ENCODE measurements around the gene TBXA2R.
A peak's percentile ranks its signal among the peaks of the same experiment; 100 is the strongest.

The TBXA2R gene

DNA sequence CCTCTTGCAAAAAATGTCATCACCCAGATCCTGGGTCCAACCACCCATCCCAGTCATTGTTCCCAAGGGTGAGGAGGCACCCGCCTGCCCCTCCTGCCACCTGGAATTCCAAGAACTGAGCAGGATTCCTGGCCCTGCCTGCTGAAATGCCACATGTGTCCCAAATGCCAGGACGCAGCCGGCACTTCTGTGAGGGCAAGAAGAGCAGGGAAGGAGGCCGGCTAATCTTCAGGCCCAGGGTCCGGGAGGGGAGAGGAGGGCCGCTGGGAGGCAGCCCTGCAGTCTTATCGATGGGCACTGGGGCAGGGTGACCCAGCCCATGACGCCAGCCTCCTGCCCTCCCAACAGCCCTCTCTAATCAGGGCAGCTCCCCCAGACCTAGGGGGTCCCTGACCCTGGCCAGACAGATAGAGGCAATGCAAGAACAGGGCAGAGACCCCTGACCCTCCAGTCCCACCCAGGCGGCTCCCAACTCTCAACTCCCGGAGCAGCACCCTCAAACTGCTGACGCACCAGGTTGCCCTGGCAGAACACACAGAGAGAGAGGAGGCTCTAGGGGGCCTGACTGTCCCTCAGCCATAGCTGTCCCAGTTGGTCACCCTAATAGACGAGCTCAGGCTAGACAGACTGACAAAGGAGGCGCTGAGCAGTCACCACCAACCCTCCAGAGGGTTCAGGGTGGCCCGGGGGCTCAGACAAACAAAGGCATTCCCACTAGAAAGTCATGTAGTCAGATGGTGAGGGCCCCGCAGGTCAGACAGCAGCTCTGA is 50.8 kb downstream of the TBXA2R start:
- no peak overlapping the region for H3K27ac ChIP-seq (ENCODE audit: low read depth, low read length)
- 0 out of 2 replicates have a peak, but pooled peaks cover under 1% of the 10 kb centered on the region for H3K36me3 ChIP-seq (ENCODE audit: control insufficient read depth, insufficient read depth, low read length)
- H3K27me3 ChIP-seq (ENCODE audit: control insufficient read depth, insufficient read depth, low read length) = no peaks in the 10 kb centered on the region; the same call in 1 of the 2 replicates
- H3K9ac ChIP-seq (ENCODE audit: low read length) = no peak overlapping the region
- no peaks in the 10 kb centered on the region for H3K9me3 ChIP-seq (ENCODE audit: control insufficient read depth, insufficient read depth, low read depth, low read length)
- peak overlapping the region; percentile 98 for H3K4me3 ChIP-seq (ENCODE audit: low read depth, low read length)
- H3K4me1 ChIP-seq (ENCODE audit: control insufficient read depth, insufficient read depth, low read length) = peaks cover 6% of the 10 kb centered on the region; the same call in 1 of the 2 replicates

DNA sequence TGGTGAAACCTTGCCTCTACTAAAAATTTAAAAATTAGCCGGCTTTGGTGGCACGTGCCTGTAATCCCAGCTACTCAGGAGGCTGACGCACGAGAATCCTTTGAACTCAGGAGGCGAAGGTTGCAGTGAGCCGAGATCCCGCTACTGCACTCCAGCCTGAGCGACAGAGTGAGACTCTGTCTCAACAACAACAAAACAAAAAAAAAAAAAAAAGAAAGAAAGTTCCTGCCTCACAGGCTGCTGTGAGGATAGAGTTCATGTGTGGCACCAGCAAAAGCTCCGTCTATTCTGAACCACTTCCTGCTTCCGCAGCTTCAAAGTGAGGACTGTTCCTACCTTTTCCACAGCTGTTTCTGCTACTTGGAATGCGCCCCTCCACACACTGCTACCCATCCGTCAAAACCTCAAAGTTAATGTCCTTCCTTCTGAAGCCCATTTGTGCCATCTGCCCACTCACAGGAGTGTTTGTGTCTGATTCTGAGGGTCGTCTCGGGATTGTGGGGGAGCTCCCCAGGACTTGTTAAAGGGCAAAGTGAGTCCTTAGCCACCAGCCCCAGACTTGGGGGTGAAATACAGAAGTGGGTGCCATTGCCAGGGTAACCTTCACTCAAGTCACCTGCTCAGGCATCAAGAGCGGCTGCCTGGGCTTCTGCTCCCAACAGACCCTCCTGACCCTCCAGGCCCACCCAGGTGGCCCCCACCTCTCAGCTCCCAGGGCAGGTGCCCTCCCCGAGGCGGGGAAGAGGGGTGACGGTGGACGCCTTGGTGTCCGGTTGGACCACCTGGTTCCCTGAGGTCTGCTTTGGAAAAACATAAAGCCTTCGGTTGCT is 52.2 kb downstream of the TBXA2R start:
- Histone ChIP-seq H3K9ac (ENCODE audit: low read length) (no peak overlapping the region), H3K4me3 (ENCODE audit: low read depth, low read length) (no peak overlapping the region), H3K36me3 (ENCODE audit: control insufficient read depth, insufficient read depth, low read length) (peaks cover 3% of the 10 kb centered on the region; the same call in 1 of the 2 replicates)

DNA sequence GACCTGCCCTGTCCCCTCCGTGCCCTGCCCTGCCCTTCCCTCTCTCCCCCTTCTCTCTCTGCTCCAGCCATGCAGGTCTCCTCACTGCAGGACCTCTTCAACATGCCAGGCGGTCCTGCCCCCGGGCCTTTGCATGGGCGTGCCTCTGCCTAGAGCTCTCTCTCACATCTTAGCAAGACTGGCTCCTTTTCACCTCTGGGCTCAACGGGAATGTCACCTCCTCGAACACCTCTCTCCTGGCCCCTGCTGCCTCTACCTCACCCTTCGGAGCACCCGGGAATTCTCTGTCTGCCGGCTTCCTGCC is 54.9 kb downstream of the TBXA2R start:
- Histone ChIP-seq H3K36me3 (ENCODE audit: control insufficient read depth, insufficient read depth, low read length) (peaks cover 13% of the 10 kb centered on the region), H3K9me3 (ENCODE audit: control insufficient read depth, insufficient read depth, low read depth, low read length) (no peaks in the 10 kb centered on the region), H3K27me3 (ENCODE audit: control insufficient read depth, insufficient read depth, low read length) (no peaks in the 10 kb centered on the region; the same call in 1 of the 2 replicates), H3K27ac (ENCODE audit: low read depth, low read length) (no peak overlapping the region), H3K9ac (ENCODE audit: low read length) (no peak overlapping the region), H3K4me1 (ENCODE audit: control insufficient read depth, insufficient read depth, low read length) (peaks cover 6% of the 10 kb centered on the region; the same call in 1 of the 2 replicates), H3K4me3 (ENCODE audit: low read depth, low read length) (no peak overlapping the region)

More for the DNA sequence above, 52.2 kb downstream of the TBXA2R start:
- Histone ChIP-seq H3K4me1 (ENCODE audit: control insufficient read depth, insufficient read depth, low read length) (peaks cover 6% of the 10 kb centered on the region; the same call in 1 of the 2 replicates), H3K9me3 (ENCODE audit: control insufficient read depth, insufficient read depth, low read depth, low read length) (no peaks in the 10 kb centered on the region), H3K27me3 (ENCODE audit: control insufficient read depth, insufficient read depth, low read length) (no peaks in the 10 kb centered on the region; the same call in 1 of the 2 replicates), H3K27ac (ENCODE audit: low read depth, low read length) (no peak overlapping the region)

DNA sequence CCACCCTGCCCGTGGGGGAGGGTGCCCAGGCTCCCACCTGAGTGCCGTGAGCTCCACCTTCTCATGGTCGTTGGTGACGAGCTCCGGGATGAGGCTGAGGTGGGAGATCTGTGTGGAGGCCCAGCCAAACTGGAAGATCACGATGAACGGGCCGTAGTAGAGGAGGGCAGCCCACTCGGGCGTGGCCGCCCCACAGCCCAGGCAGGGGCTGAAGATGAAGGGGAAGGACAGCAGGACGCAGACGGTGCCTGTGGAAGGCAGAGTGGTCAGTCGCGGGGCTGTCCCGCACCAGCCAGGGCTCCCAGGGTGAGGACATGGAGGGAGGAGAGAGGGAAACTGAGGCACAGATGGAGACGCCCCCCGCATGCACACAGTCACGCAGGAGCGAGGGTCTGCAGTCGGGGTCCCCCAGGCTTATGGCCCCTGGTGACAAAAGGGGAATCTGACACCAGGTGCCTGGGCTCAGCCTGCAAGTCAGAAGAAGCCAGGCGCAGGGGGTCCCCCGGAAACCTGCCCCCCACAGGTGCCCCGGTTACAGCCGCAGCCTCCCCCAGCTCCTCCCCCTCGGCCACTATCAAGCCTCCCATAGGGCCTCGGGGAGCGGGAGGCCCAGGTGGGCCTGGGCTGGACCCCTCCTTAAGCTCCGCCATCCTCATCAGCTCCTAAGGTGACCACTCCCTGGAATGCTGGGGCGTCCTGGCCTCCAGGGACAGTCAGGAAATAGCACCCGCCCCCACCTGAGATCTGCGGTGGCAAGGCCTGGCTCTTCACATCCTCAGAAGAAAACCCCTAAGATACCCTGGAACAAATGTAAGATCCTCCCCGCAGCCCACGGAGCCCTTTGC is 55.5 kb downstream of the TBXA2R start:
- H3K27me3 ChIP-seq (ENCODE audit: control insufficient read depth, insufficient read depth, low read length) = no peaks in the 10 kb centered on the region
- peaks cover 17% of the 10 kb centered on the region for H3K36me3 ChIP-seq (ENCODE audit: control insufficient read depth, insufficient read depth, low read length)
- H3K4me3 ChIP-seq (ENCODE audit: low read depth, low read length) = no peak overlapping the region
- no peak overlapping the region for H3K27ac ChIP-seq (ENCODE audit: low read depth, low read length)
- no peaks in the 10 kb centered on the region for H3K9me3 ChIP-seq (ENCODE audit: control insufficient read depth, insufficient read depth, low read depth, low read length)
- H3K4me1 ChIP-seq (ENCODE audit: control insufficient read depth, insufficient read depth, low read length) = peaks cover 6% of the 10 kb centered on the region; the same call in 1 of the 2 replicates
- no peak overlapping the region for H3K9ac ChIP-seq (ENCODE audit: low read length)

DNA sequence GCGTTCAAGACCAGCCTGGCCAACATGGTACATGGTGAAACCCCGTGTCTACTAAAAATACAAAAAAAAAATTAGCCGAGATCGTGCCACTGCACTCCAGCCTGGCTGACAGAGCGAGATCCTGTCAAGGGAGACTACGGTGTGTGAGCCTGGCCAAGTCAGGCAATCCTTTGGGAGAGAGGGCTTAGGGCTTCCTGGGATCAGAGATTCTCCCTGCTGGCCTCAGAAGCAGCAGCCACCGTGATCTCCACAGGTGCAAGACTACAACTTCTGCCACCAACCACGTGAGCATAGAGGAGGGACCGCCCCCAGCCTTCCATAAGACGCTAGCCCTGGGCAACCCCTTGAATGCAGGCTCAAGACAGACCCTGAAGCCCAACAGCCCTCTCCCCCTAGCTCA is 56.9 kb downstream of the TBXA2R start:
- no peak overlapping the region for H3K27ac ChIP-seq (ENCODE audit: low read depth, low read length)
- no peaks in the 10 kb centered on the region for H3K27me3 ChIP-seq (ENCODE audit: control insufficient read depth, insufficient read depth, low read length)
- H3K4me1 ChIP-seq (ENCODE audit: control insufficient read depth, insufficient read depth, low read length) = peaks cover 2% of the 10 kb centered on the region; the same call in 1 of the 2 replicates
- no peak overlapping the region for H3K4me3 ChIP-seq (ENCODE audit: low read depth, low read length)
- no peaks in the 10 kb centered on the region for H3K9me3 ChIP-seq (ENCODE audit: control insufficient read depth, insufficient read depth, low read depth, low read length)
- no peak overlapping the region for H3K9ac ChIP-seq (ENCODE audit: low read length)
- peaks cover 27% of the 10 kb centered on the region for H3K36me3 ChIP-seq (ENCODE audit: control insufficient read depth, insufficient read depth, low read length)

DNA sequence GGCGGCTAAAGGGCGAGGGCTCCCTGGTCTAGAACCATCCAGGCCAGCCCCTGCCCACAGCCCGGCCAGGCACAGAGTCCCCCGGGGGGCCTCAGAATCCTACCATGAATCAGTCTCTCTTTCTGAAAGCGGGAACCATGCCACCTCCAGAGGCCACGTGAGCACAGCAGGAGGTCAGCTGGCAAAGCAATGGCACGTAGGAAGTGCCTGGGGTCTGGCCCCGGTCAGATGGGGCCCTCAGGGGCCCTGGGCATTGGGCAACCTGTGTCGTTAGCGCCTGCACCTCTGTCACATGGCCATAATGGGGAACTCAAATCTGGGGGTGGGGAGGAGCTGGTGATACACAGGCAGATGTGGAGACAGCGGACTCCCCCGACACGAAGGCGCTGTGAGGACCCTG is 58.1 kb downstream of the TBXA2R start:
- H3K4me3 ChIP-seq (ENCODE audit: low read depth, low read length) = no peak overlapping the region
- no peaks in the 10 kb centered on the region for H3K9me3 ChIP-seq (ENCODE audit: control insufficient read depth, insufficient read depth, low read depth, low read length)
- no peak overlapping the region for H3K9ac ChIP-seq (ENCODE audit: low read length)
- no peaks in the 10 kb centered on the region for H3K27me3 ChIP-seq (ENCODE audit: control insufficient read depth, insufficient read depth, low read length)
- peaks cover 30% of the 10 kb centered on the region for H3K36me3 ChIP-seq (ENCODE audit: control insufficient read depth, insufficient read depth, low read length)
- no peak overlapping the region for H3K27ac ChIP-seq (ENCODE audit: low read depth, low read length)
- H3K4me1 ChIP-seq (ENCODE audit: control insufficient read depth, insufficient read depth, low read length) = peaks cover 2% of the 10 kb centered on the region; the same call in 1 of the 2 replicates

DNA sequence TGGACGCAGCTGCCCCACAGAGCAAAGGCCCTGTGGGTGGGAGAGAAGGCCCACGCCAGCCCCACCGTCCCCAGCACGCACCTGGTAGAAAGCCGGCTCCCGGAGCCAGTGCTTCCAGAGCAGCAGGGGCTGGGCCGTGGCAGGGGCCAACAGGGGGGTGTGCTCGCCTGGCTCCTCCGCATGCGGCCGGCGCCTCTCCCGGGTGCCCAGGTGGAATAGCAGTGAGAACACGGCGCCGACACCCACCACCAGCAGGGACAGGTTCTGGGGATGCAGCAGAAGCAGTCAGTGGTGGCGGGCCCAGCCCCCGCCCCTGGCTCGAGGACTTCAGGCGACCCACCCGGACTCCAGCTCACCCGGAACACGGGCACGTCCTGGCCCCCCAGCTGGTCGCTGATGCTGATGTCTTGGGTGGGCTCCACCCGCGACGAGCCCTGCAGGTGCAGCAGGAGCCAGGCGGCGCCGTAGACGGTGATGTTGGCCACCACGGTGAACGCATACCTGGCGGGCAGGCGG is 58.9 kb downstream of the TBXA2R start:
- no peaks in the 10 kb centered on the region for H3K9me3 ChIP-seq (ENCODE audit: control insufficient read depth, insufficient read depth, low read depth, low read length)
- no peak overlapping the region for H3K27ac ChIP-seq (ENCODE audit: low read depth, low read length)
- no peak overlapping the region for H3K4me3 ChIP-seq (ENCODE audit: low read depth, low read length)
- H3K36me3 ChIP-seq (ENCODE audit: control insufficient read depth, insufficient read depth, low read length) = peaks cover 30% of the 10 kb centered on the region
- H3K9ac ChIP-seq (ENCODE audit: low read length) = no peak overlapping the region
- no peaks in the 10 kb centered on the region; the same call in 1 of the 2 replicates for H3K4me1 ChIP-seq (ENCODE audit: control insufficient read depth, insufficient read depth, low read length)
- H3K27me3 ChIP-seq (ENCODE audit: control insufficient read depth, insufficient read depth, low read length) = no peaks in the 10 kb centered on the region

DNA sequence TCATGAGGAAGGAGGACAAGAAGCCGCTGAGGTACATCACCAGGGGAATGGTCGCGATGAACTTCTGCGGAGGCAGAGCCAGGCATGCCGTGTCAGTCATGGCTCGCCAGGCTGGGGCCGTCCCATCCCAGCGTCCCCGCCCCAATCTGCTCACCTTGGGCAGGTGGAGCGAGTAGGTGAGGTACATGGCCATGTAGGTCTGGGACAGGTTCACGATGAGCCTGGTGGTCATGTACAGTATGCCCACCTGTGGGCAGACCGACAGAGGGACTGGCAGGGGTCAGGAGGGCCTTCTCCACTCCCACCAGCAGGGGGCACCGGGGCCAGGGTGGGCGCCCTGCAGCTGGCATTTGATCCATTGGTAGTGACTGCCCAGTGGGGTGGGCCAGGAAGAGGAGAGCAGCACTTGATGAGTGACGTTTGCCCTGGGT is 59.4 kb downstream of the TBXA2R start:
- no peak overlapping the region for H3K9ac ChIP-seq (ENCODE audit: low read length)
- no peak overlapping the region for H3K4me3 ChIP-seq (ENCODE audit: low read depth, low read length)
- H3K27me3 ChIP-seq (ENCODE audit: control insufficient read depth, insufficient read depth, low read length) = no peaks in the 10 kb centered on the region
- H3K27ac ChIP-seq (ENCODE audit: low read depth, low read length) = no peak overlapping the region
- peaks cover 33% of the 10 kb centered on the region for H3K36me3 ChIP-seq (ENCODE audit: control insufficient read depth, insufficient read depth, low read length)
- H3K9me3 ChIP-seq (ENCODE audit: control insufficient read depth, insufficient read depth, low read depth, low read length) = no peaks in the 10 kb centered on the region
- H3K4me1 ChIP-seq (ENCODE audit: control insufficient read depth, insufficient read depth, low read length) = no peaks in the 10 kb centered on the region

DNA sequence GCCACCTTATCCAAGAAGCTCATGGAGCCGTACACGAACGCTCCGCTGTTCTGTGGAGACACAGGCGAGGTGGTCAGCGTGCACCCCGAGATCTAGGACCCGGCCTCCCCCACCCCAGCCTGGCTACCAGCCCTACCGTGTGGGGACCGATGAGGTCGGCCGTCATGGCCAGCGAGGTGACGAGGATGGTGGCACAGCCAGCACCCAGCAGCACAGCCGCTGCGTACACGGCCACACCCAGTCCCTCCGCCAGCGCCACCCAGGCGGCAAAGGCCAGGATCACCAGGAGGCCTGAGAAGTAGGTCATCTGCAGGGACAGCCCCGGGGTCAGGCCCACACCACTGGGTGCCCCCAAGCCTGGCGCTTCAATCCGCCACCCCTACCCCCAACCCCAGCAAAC is 60.6 kb downstream of the TBXA2R start:
- no peak overlapping the region for H3K27ac ChIP-seq (ENCODE audit: low read depth, low read length)
- H3K4me3 ChIP-seq (ENCODE audit: low read depth, low read length) = no peak overlapping the region
- H3K27me3 ChIP-seq (ENCODE audit: control insufficient read depth, insufficient read depth, low read length) = no peaks in the 10 kb centered on the region
- no peaks in the 10 kb centered on the region for H3K4me1 ChIP-seq (ENCODE audit: control insufficient read depth, insufficient read depth, low read length)
- H3K9ac ChIP-seq (ENCODE audit: low read length) = no peak overlapping the region
- no peaks in the 10 kb centered on the region for H3K9me3 ChIP-seq (ENCODE audit: control insufficient read depth, insufficient read depth, low read depth, low read length)
- H3K36me3 ChIP-seq (ENCODE audit: control insufficient read depth, insufficient read depth, low read length) = peaks cover 33% of the 10 kb centered on the region

DNA sequence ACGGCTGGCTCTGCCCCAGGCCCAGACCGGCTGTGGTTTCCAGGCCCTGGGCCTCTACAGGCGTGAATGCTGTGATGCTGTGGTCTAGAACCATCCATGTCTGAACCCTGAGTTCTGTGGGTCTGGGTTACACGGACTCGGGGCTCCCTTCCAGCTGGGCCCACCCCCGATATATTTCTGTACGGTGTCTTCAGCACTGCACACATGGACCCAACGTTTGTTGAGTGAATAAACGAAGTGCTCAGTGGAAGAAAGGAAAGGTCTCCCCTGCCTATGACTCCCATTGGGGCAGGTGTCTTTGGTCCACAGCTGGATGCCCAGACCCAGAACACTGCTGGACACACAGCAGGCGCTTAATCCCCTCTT is 61.0 kb downstream of the TBXA2R start:
- Histone ChIP-seq H3K4me1 (ENCODE audit: control insufficient read depth, insufficient read depth, low read length) (no peaks in the 10 kb centered on the region), H3K4me3 (ENCODE audit: low read depth, low read length) (no peak overlapping the region), H3K9ac (ENCODE audit: low read length) (no peak overlapping the region), H3K9me3 (ENCODE audit: control insufficient read depth, insufficient read depth, low read depth, low read length) (no peaks in the 10 kb centered on the region), H3K27ac (ENCODE audit: low read depth, low read length) (no peak overlapping the region), H3K27me3 (ENCODE audit: control insufficient read depth, insufficient read depth, low read length) (no peaks in the 10 kb centered on the region), H3K36me3 (ENCODE audit: control insufficient read depth, insufficient read depth, low read length) (peaks cover 30% of the 10 kb centered on the region)

All from HUES6 (cell line).